GM12878 (cell line): ENCODE measurements around the gene BBOF1. TPM values are rescaled to one million over a fixed set of nuclear protein-coding genes. Genes with fewer than 3 reads are reported as not detected.
A peak's percentile ranks its signal among the peaks of the same experiment; 100 is the strongest.

ENCODE experiments used
- ATAC-seq: fragments of 200-7000 bp; cut with Tn5 transposase; 3 replicates; pipeline ENCODE4 v1.9.1; 2020; ENCODE audit warnings: mild to moderate bottlenecking, moderate library complexity
- BruUV-seq: library from RNA; stranded (reverse); fragments of 400-500 nt; replicated peaks from 2 replicates; lab custom pipeline; 2021; lab: Mats Ljungman, UMichigan
- CTCF ChIA-PET: fragments of 300-600 bp; sonication (Branson Sonifier 250); formaldehyde crosslinking; extraction: SDS; loops from one replicate; lab custom pipeline; 2021; ENCODE audit warnings: inconsistent platforms; lab: Yijun Ruan, JAX
- POLR2A ChIA-PET: fragments of 350-600 bp; formaldehyde crosslinking; extraction: SDS; loops from one replicate; lab custom pipeline; 2021; ENCODE audit warnings: inconsistent platforms; lab: Charles Lee
- RAD21 ChIA-PET: fragments of 300-600 bp; sonication (Branson Sonifier 250); formaldehyde crosslinking; loops from one replicate; lab custom pipeline; 2023; ENCODE audit warnings: antibody characterized with exemption; ENCODE audit not compliant: unreplicated experiment; lab: Charles Lee
- SMC1A ChIA-PET: fragments of 300-600 bp; sonication (Branson Sonifier 250); formaldehyde crosslinking; loops from one replicate; lab custom pipeline; 2023; ENCODE audit not compliant: unreplicated experiment, uncharacterized antibody; lab: Charles Lee
- DNase-seq: peaks from one replicate; pipeline ENCODE4 v3.0.0-alpha.2; 2011; ENCODE audit warnings: low read depth, low spot score
- FAIRE-seq: peaks from 3 replicates; lab custom pipeline; 2011; peaks lifted over from hg19 to GRCh38; lab: Jason Lieb, UNC
- H2AFZ ChIP-seq: 2 replicates; pipeline ENCODE4 v1.6.0; 2011; ENCODE audit warnings: low read depth, low read length, control low read depth; ENCODE audit not compliant: control insufficient read depth
- H3K27ac ChIP-seq: 2 replicates; pipeline ENCODE4 v1.5.1; 2011; ENCODE audit warnings: control low read depth; ENCODE audit not compliant: control insufficient read depth, insufficient read depth
- H3K27me3 ChIP-seq, 2 experiments: replicated peaks in 1 of 2; 2 replicates each; pipeline versions ENCODE4 v1.6.0 to v1.6.1; 2011; ENCODE audit warnings: low read length in 1 of 2; ENCODE audit not compliant: control insufficient read depth in 2 of 2, insufficient read depth in 2 of 2
- H3K36me3 ChIP-seq, 2 experiments: 2 replicates each; pipeline ENCODE4 v1.5.1; 2011; ENCODE audit warnings: low read length in 1 of 2; ENCODE audit not compliant: control insufficient read depth in 2 of 2, insufficient read depth in 2 of 2
- H3K4me1 ChIP-seq: 2 replicates; pipeline ENCODE4 v1.6.1; 2011; ENCODE audit warnings: mild to moderate bottlenecking, low read length, moderate library complexity, mixed read lengths; ENCODE audit not compliant: control insufficient read depth, insufficient read depth
- H3K4me2 ChIP-seq: 2 replicates; pipeline ENCODE4 v1.6.0; 2011; ENCODE audit warnings: control low read depth; ENCODE audit not compliant: control insufficient read depth, insufficient read depth
- H3K4me3 ChIP-seq: fragments of 200-600 bp; sonication (generic); 2 replicates; pipeline ENCODE4 v1.5.1; 2016
- H3K79me2 ChIP-seq: 2 replicates; pipeline ENCODE4 v1.6.0; 2011; ENCODE audit warnings: low read length; ENCODE audit not compliant: control insufficient read depth, insufficient read depth
- H3K9ac ChIP-seq: 2 replicates; pipeline ENCODE4 v1.8.0; 2011; ENCODE audit warnings: low read length, control low read depth, mixed read lengths; ENCODE audit not compliant: control insufficient read depth, insufficient read depth
- H3K9me3 ChIP-seq: replicated peaks from 3 replicates; pipeline ENCODE4 v1.5.1; 2011; ENCODE audit warnings: mild to moderate bottlenecking, low read length; ENCODE audit not compliant: control insufficient read depth, insufficient read depth
- H4K20me1 ChIP-seq: 2 replicates; pipeline ENCODE4 v1.6.0; 2011; ENCODE audit not compliant: control insufficient read depth, insufficient read depth
- POLR2A ChIP-seq: IDR thresholded peaks from 2 replicates; pipeline ENCODE4 v1.6.1; 2011; ENCODE audit warnings: low read depth, mild to moderate bottlenecking, low read length
- RCOR1 ChIP-seq: conservative IDR thresholded peaks from 2 replicates; pipeline ENCODE4 v1.6.1; 2012; ENCODE audit warnings: low read depth, low read length, improper control_type of control experiment
- SPI1 ChIP-seq: IDR thresholded peaks from 2 replicates; pipeline ENCODE4 v1.6.1; 2011; ENCODE audit warnings: low read depth, mild to moderate bottlenecking, low read length, moderate library complexity, borderline replicate concordance; ENCODE audit not compliant: insufficient read depth
- WGBS: methylation state at CpG from one replicate; pipeline ENCODE4 v1.1.6; 2016; ENCODE audit warnings: low lambda C conversion rate; ENCODE audit not compliant: insufficient replicate concordance, insufficient coverage; ENCODE audit errors: missing lambda C conversion rate; 5-methylcytosine and 5-hydroxymethylcytosine counted together
- in situ Hi-C: fragments of 300-500 bp; cut with MboI; formaldehyde crosslinking; loops from 9 replicates; pipeline ENCODE4 v1.14.3; 2018; ENCODE audit warnings: mixed read lengths
- intact Hi-C: fragments of 100-400 bp; cut with micrococcal nuclease; formaldehyde crosslinking; loops from one replicate; pipeline ENCODE4 v1.14.2; 2022; ENCODE audit not compliant: unreplicated experiment
- polyA plus RNA-seq, 11 experiments: library from polyadenylated mRNA; depleted of rRNA in 4 of 11; unstranded in 6 of 11; stranded (reverse) in 5 of 11; fragments of >200 nt; fragmentation: Nextera tagmentation in 4 of 11; fragmentation: Illumina TruSeq in 1 of 11; extraction: Ambion mirVana in 4 of 11; extraction: Trizol in 1 of 11; gene quantifications; 1 replicate in 1 of 11; 2 replicates in 10 of 11; pipeline versions ENCODE4 v1.2.1 to v1.2.3, GENCODE V29; 2011 to 2016; ENCODE audit warnings: inconsistent platforms in 2 of 11, missing spikeins in 2 of 11, low read depth in 1 of 11
- total RNA-seq, 4 experiments: library from RNA; depleted of rRNA in 3 of 4; stranded (reverse); fragments of >200 nt in 3 of 4; fragmentation: Illumina TruSeq in 1 of 4; extraction: Trizol in 1 of 4; gene quantifications; 2 replicates each; pipeline versions ENCODE4 v1.2.1 to v1.2.3, GENCODE V29; 2013 to 2021
- TF ChIP-seq, protein P1 (sequence below), 3 experiments: IDR thresholded peaks in 2 of 3; conservative IDR thresholded peaks in 1 of 3; 2 replicates each; pipeline ENCODE4 v1.5.1; 2011; ENCODE audit warnings: low read depth in 3 of 3, low read length in 3 of 3, mild to moderate bottlenecking in 3 of 3, control low read depth in 2 of 3, moderate library complexity in 2 of 3, inconsistent platforms in 1 of 3, mixed read lengths in 1 of 3; ENCODE audit not compliant: control insufficient read depth in 2 of 3, insufficient read depth in 1 of 3; ENCODE audit errors: extremely low read depth in 1 of 3
- TF ChIP-seq, protein P2 (sequence below): fragments of 450-650 bp; IDR thresholded peaks from 2 replicates; pipeline ENCODE4 v1.6.1; 2018; ENCODE audit warnings: borderline replicate concordance, mild to moderate bottlenecking; ENCODE audit not compliant: partially characterized antibody
- TF ChIP-seq, protein P3 (sequence below): IDR thresholded peaks from 2 replicates; pipeline ENCODE4 v1.6.1; 2012; ENCODE audit warnings: low read depth, low read length, improper control_type of control experiment

The BBOF1 gene
- total and polyA plus RNA-seq, 10 of the 15 experiments (the other 5 are each of a cell fraction or from before 2014, with no cell fraction given) = 0.50 to 2.6 (median 0.79) TPM

DNA sequence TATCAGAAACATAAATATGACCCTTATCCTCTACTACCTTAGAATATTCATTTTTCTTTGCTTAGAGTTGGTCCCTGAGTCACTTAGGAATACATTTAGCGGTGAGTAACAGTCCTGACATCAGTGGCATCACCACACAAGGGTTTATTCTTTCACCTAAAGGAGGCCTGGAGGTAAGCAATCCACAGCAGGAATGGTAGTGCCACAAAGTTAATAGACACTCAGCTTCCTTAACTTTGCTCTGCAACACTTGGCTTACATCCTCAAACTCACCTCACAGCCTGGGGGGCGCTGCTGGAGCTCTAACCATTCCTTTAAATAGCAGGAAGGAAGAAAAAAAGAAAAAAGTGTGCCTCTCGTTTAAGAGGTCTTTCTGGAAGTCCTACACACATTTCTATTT, 29.1 kb downstream of the BBOF1 start (continued):
- TF ChIP-seq, protein P1, sequence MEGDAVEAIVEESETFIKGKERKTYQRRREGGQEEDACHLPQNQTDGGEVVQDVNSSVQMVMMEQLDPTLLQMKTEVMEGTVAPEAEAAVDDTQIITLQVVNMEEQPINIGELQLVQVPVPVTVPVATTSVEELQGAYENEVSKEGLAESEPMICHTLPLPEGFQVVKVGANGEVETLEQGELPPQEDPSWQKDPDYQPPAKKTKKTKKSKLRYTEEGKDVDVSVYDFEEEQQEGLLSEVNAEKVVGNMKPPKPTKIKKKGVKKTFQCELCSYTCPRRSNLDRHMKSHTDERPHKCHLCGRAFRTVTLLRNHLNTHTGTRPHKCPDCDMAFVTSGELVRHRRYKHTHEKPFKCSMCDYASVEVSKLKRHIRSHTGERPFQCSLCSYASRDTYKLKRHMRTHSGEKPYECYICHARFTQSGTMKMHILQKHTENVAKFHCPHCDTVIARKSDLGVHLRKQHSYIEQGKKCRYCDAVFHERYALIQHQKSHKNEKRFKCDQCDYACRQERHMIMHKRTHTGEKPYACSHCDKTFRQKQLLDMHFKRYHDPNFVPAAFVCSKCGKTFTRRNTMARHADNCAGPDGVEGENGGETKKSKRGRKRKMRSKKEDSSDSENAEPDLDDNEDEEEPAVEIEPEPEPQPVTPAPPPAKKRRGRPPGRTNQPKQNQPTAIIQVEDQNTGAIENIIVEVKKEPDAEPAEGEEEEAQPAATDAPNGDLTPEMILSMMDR (IDR thresholded peaks at IDR 0.05 in 2 of 3, conservative IDR thresholded peaks at IDR 0.05 in 1 of 3; ENCODE audit: control insufficient read depth in 2 of 3, extremely low read depth in 1 of 3, insufficient read depth in 1 of 3, low read depth in 3 of 3, low read length in 3 of 3) = no peak
- TF ChIP-seq POLR2A = no peak
- TF ChIP-seq, protein P2, sequence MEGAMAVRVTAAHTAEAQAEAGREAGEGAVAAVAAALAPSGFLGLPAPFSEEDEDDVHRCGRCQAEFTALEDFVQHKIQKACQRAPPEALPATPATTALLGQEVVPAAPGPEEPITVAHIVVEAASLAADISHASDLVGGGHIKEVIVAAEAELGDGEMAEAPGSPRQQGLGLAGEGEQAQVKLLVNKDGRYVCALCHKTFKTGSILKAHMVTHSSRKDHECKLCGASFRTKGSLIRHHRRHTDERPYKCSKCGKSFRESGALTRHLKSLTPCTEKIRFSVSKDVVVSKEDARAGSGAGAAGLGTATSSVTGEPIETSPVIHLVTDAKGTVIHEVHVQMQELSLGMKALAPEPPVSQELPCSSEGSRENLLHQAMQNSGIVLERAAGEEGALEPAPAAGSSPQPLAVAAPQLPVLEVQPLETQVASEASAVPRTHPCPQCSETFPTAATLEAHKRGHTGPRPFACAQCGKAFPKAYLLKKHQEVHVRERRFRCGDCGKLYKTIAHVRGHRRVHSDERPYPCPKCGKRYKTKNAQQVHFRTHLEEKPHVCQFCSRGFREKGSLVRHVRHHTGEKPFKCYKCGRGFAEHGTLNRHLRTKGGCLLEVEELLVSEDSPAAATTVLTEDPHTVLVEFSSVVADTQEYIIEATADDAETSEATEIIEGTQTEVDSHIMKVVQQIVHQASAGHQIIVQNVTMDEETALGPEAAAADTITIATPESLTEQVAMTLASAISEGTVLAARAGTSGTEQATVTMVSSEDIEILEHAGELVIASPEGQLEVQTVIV = no peak
- no peak for TF ChIP-seq RCOR1

DNA sequence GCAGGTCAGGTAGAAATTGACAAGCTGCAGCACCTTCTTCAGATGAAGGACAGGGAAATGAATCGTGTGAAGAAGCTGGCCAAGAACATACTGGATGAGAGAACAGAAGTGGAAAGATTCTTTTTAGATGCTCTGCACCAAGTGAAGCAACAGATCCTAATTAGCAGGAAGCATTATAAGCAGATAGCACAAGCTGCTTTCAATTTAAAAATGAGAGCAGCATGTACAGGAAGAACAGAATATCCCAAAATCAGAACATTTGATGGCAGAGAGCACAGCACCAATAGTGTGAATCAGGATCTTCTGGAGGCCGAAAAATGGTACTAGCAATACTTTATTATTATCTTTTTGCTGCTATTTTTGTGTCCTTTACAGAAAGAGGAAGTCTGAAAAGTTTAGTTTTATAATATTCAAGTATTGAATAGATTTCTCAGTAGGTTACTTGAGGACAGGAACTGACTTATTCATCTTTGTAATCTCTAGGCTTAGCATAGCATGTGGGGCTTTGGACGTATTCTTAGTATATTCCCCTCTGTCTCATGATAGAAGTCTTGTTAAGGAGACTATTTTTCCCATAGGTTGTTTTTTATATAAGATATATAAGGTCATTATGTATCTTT, 30.8 kb downstream of the BBOF1 start:
- in situ Hi-C loops = loop anchor here (25.0 kb wide), 1 partner anchor 313 kb away; no protein-coding TSS in a partner anchor
- no TSS peak for BruUV-seq

More for the DNA sequence above, 30.8 kb downstream of the BBOF1 start:
- ChIA-PET POLR2A (no interaction called here), RAD21 (interaction anchor here (1.6 kb wide), 1 partner anchor 11 kb away, joined by 4 read pairs; no protein-coding TSS in a partner anchor), SMC1A (interaction anchor here (0.8 kb wide), 1 partner anchor 11 kb away, joined by 3 read pairs; no protein-coding TSS in a partner anchor), CTCF (interaction anchor here (2.1 kb wide), 1 partner anchor 11 kb away, joined by 8 read pairs; no protein-coding TSS in a partner anchor)
- H2AFZ ChIP-seq = no peak overlapping the region
- no peak overlapping the region for H3K9ac ChIP-seq
- no peak for DNase-seq
- WGBS = 0% methylated on average over 3 of the region's 3 CpGs
- no peaks in the 10 kb centered on the region for H4K20me1 ChIP-seq
- no peaks in the 10 kb centered on the region for H3K79me2 ChIP-seq
- H3K36me3 ChIP-seq = no peaks in the 10 kb centered on the region
- no peaks in the 10 kb centered on the region for H3K27me3 ChIP-seq
- no peak overlapping the region for H3K4me3 ChIP-seq
- H3K4me1 ChIP-seq = no peaks in the 10 kb centered on the region
- H3K4me2 ChIP-seq = no peak overlapping the region
- H3K9me3 ChIP-seq = no peaks in the 10 kb centered on the region
- TF ChIP-seq SPI1 = peak; percentile 69
- TF ChIP-seq, protein P3, sequence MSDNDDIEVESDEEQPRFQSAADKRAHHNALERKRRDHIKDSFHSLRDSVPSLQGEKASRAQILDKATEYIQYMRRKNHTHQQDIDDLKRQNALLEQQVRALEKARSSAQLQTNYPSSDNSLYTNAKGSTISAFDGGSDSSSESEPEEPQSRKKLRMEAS = no peak
- ATAC-seq = peak; percentile 45; the same call in 2 of the 3 replicates
- no peak overlapping the region for H3K27ac ChIP-seq
- no peak for FAIRE-seq
- intact Hi-C loops = no loop called here
